ENCODE measurements around the gene H19.

Gene H19

DNA sequence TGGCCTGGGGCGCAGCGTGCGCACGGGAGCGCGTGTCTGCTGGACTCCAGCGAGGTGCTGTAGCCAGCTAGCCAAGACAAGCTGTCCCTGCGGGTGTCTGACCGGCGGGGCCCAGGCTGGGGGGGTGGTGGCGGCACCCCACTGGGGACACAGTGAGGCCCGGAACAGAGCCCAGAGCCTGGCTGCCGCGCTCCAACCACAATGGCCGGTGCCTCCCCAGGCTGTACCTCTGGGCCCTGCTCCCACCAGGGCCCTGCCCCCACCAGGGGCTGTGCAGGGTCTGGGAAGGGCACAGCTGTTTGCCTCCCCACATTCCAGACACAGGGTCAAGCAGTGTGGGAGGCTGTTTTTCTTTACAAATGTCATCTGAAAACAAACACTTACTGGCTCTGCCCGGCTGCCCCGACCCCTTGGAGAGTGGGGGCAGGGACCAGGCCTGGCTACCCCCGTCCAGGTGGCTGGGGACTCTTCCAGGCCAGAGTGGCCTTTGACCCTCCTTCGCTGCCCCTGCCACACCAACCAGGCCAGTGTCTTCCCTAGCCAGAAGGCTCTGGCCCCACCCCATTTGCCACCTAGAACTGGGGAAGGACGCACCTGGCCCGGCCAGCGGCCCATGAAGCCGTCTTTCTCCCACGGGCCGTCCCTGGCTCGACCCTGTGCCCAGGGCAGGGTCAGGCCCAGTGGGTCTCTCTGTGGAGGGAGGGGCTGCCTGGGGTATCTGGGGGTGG, 14.6 kb downstream of the H19 start:
- no peak for DNase-seq

GRCh38 chr11:1979607-1980006, 18.0 kb downstream of the H19 start:
- no peak for DNase-seq

DNA sequence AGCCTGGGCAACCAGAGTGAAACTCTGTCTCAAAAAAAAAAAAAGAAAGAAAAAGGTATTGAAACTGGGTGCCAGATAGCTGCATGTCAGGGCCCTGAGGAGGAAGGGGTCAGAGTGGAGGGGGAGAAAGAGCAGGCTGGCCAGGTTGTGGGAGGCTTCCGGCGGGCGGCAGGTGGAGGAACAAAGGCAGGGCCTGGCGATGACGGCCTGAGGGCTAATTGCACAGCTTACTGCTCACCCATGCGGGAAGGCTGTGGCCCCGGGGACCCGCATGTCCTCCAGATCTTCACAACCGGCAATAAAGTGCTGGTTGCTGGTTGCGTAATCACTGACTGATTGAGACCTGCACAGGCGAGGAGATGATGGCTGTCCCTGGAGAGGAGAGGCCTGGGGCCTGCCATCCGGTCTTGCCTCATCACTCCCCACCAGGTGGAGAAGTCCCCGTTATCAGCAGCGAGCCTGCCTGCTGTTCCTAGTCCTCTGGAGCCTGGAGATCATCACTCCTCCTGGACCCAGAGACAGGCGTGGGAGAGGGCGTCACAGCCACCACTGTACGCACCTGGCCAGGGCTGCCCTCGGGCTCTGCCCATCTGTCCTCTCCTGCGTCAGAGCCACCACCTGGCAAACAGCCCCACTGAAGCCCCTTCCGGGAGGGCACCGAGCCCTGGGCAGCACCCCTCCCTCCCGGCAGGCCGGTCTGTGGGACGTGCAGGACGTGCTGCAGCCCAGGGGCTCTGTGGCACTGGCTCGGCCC, 18.7 kb downstream of the H19 start:
- DNase-seq, result no peak

DNA sequence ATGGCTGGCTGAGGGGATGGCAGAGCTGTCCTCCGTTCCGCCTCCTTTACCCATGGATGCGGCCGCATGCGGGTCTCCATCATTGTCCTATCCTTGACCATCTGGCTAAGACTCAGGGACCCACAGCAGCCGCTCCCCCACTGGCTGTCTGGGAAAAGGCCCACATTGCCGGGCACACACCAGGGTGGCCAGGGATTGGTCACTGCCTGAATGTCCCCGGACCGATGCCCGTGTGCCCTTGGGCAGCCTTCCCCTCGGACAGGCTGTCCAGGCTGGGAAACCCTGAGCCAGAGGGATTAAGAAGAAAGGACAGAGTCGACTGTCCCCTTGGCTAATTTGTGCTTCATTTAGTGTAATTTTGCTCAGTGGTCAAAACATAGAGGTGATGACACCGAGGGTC, 22.5 kb downstream of the H19 start:
- DNase-seq, result no peak

DNA sequence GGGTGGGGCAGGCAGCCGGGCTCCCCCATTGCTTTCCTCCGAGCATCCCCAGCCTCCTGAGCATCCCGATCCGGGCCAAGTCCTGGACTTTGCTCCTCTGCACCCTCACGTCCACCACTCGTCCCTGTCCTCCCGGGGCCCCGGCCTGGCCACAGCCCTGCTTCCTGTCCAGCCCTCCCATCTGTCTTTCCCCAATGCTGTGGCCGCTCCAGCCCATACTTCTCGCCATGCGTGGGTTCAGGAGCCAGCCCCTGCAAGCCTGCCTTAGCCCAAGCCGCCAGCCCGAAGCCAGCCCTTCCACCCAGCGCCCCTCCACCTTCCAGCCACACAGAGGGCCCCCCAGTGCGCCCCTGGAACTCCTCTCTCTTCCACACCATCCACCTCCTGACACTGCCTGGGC, 26.7 kb downstream of the H19 start:
- DNase-seq, result no peak

GRCh38 chr11:1969776-1970175, 27.9 kb downstream of the H19 start:
- no peak for DNase-seq

GRCh38 chr11:1969035-1969434, 28.6 kb downstream of the H19 start:
- no peak for DNase-seq

DNA sequence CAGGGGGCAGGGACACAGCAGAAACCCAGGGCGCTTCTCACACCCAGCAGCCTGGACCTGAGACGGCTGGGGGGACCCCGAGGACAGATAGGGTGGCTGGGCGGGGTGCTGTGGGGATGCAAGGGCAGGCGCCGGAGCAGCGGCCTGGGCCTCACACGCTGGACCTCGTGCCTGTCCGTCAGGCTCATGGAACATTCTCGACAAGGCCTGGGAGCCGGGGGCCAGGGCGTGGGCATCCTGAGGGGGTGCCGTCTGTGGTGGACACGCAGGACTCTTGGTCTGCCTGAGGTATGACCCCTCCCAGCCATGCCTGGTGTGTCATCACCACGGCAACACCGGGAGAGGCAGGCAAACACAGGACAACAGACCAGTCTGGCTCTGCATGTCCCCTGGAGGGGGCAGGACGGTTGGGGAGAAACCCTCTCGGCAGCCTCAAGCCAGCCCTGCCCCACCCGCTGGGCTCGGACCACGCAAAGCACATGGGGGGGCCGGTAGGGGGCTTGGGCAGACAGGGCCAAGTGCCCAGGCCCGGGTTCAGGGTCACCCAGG, 29.1 kb downstream of the H19 start:
- no peak for DNase-seq

GRCh38 chr11:1967641-1968225, 29.9 kb downstream of the H19 start:
- no peak for DNase-seq

DNA sequence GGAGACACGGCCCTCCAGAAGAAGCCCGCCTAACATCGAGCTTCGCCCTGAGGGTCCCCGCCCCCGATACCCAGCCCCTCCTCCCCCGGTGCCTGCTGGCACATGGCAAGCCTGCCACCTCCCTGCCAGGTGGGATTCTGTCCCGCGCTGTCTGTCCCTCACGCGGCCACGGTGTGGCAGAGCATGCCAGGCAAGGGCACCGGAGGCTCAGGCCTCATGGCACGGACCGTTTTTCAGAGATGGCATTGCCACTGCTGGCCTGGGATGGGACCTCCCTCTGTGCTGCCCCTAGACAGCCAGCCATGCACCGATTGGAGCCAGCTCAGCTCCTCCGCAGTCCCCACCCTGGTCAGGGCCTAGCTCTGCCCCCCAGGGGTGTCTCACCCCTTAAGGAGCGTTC, 31.1 kb downstream of the H19 start:
- DNase-seq, result no peak

- no peak for DNase-seq
Measured at GRCh38 chr11:1964955-1965354, 32.7 kb downstream of the H19 start.

- no peak for DNase-seq
Measured at GRCh38 chr11:1964348-1964747, 33.3 kb downstream of the H19 start.

DNA sequence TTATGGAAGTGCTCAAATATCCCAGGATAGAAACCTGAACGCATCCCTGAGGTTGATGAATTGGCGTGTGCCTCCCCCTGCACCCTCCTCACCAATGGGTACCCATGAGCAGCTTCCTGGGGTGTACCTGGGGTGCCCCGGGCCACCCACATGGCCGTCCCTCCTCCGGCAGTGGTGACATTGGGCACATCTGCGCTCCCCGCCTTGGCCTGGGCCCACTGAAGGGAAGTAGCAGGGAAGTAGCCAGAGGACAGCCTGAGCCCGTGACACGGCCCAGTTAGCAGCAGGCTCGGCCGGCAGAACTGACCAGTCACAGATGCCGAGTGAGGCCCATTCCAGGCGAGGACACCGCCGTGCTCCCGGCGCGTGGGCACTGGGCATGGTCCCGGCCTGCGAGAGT, 33.8 kb downstream of the H19 start:
- DNase-seq, result no peak

DNA sequence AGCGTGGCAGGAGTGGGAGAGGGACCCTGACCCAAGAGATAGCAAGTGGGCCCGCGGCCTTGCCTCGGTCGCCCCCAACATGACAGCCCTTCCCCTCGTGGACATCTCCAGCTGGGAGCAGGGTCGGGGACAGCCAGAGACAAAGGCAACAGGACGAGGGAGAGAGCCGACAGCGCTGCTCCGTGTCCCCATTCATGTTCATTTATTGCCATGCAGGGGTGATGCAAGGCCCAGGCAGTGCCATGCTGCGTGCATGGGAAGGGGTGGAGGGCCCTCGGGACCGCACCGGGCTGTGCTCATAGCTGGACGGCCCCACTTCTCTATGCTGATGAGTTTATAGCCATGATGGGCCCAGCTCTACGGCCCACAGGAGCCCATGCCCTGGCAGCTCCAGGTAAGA, 37.9 kb downstream of the H19 start:
- DNase-seq, result no peak

- no peak for DNase-seq
Measured at GRCh38 chr11:1958367-1958766, 39.3 kb downstream of the H19 start.

DNA sequence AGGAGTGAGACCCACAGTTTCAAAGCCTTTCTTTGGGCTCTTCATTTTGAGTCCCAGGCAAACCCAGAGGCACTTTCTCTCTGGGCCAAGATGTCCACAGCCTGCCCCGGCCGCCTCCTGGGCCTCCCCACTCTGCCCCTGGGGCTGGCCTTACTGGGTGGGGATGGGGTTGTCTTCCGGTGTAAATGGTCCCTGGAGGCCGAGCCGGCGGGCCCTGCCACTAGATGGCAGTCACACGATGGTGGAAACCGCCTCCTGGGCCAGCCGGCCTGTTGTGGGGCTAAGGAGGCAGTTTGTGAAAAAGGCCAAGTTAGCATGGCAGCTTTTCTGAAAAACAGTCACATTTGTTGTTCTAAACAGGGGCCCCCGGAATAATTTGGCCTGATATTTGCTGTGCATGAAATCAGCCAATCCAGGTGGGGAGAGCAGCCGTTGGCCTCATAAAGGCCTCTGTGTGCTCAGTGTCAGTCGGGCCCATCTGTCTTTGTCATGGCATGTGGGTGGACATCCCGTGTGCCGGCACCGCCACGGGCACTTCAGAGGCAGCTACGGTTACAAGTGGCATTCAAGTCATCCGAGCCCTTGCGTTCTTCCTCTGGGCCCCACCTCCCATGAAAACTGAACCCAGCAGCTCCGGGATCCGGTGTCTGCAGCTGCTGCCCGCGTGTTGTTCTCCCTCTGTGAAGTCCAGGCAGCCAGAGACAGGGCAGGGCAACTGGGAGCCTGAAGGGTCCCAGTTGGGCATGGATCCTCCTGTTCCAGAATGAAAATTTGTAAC, 44.0 kb downstream of the H19 start:
- DNase-seq, result no peak

DNA sequence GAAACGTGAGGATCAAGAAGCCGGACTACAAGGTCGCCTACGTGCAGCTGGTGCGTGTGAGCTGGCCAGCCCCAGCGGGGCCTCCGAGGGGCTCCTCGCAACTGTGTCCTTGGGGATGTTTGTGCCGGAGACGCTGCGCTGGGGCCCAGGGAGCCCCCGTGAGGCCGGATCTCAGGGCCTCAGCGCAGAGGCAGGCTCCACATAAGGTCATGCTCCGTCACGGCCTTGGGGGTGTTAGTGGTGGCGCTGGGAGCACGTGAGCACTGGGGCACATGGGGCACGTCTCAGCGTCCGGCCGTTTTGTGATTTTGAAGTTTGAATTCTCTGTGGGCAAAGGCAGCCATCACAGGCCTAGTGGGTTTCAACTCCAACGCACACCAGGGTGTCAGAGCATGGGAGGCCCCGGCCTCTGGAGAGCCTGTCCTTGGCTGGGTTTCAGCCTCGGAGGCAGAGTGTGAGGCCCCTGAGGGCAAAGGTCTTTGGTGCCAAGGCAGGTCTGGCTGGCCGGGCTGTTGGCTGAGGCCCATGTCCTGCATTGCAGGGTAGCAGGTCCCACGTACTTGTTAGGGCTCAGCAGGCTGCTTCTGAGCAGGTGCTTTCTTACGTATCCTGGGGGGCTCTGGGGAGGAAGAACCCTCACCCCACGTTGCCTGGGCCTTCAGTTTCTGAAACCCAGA, 44.7 kb downstream of the H19 start:
- no peak for DNase-seq

DNA sequence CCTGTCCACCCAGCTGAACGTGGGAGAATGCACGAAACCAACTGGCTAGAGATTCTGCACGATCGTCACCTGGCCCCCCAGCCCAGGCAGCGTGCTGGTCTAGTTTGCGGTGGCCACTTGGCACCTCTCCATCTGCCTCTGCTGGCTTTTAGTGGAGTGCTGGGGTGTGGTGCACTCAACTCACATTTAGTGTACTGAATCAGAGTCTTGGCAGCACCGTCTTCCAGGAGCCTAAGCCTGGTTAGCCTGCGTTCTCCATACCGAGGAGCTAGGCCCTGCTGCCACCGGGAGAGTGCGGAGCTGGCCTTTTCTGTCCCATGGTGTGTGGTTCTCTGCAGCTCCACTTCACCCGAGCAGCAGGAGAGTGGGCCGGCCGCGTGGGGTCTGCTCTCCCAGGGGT, 47.7 kb downstream of the H19 start:
- no peak for DNase-seq

- DNase-seq, result no peak
Measured at GRCh38 chr11:1949302-1949701, 48.3 kb downstream of the H19 start.

DNA sequence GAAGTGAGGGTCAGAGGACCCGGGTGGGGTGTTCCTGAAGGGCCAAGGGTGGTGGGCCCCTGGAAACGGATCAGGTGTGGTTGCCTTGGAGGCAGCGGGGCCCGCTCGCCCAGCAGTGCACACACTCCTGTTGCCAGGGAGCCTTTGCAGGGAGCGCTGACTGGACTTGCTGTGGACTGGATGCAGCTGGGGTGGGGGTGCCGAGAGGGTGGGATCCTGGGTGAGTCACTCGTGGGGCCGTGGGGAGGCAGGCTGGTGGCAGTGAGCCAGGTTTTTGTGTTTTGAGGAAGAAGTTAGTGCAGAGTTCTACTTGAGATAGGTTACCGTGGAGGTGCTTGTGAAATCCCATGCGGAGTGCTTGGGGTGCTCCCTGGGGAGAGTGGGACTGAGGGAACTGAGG, 49.3 kb downstream of the H19 start:
- no peak for DNase-seq

DNA sequence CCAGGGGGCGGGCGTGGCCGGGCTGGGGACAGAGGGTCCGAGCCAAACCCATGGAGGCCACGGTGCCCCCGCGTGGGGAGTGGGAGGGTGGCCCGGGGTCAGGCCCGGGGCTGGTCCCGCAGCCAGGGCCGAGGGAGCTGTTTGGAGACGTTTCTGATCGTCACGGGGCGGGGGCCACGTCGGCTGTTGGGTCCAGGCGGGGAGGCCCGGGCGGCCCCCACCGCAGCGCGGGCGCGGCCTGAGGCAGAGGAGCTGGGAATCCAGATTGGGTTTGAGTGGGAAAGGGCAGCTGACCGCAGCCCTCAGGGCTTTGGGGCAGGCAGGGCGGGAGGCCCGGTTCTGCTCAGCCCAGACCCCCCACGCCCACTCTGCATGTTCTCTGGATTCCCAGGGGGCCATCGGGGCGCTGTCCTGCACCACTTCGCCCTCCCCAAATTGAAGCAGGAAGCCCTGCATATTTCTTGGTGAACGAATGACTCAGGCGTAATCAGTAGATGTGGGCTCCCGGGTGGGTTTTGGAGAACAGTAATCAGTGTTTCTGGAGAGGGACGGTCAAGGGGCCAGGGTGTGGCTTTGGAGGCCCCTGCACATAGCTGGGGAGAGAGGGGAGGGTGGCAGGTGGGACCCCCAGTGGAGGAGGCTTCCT, 49.9 kb downstream of the H19 start:
- no peak for DNase-seq

GRCh38 chr11:1946812-1947484, 50.7 kb downstream of the H19 start, which contains the start of gene MRPL23:
TSS of gene MRPL23 (plus strand) at chr11:1947332. CDS start at chr11:1947363, 31 bp downstream.
- no peak for DNase-seq
